A549 (cell line): ENCODE results near the gene VSTM4. TPM values are rescaled to one million over a fixed set of nuclear protein-coding genes. Genes with fewer than 3 reads are reported as not detected.

Experiments used
- ATAC-seq, 2 experiments: fragments of 200-7000 bp in 1 of 2; fragments of >200 bp in 1 of 2; cut with Nextera tagmentation in 1 of 2; cut with Tn5 transposase in 1 of 2; 3 replicates each; pipeline versions ENCODE4 v1.8.0 to v1.9.1; 2018 to 2020; ENCODE audit warnings: mild to moderate bottlenecking in 1 of 2, moderate library complexity in 1 of 2
- CTCF ChIA-PET: fragments of 300-600 bp; sonication (Branson Sonifier 250); formaldehyde crosslinking; extraction: SDS; loops from one replicate; lab custom pipeline; 2021; ENCODE audit warnings: antibody characterized with exemption, inconsistent platforms; lab: Yijun Ruan, JAX
- POLR2A ChIA-PET: fragments of 350-600 bp; formaldehyde crosslinking; extraction: SDS; loops from one replicate; lab custom pipeline; 2021; ENCODE audit warnings: antibody characterized with exemption, inconsistent platforms; lab: Yijun Ruan, JAX
- DNase-seq, 2 experiments: peaks; one replicate each; pipeline versions ENCODE4 v3.0.0 to v3.0.0-alpha.2; 2011 to 2016; ENCODE audit warnings: low read depth in 1 of 2, low spot score in 1 of 2
- FAIRE-seq: peaks from 2 replicates; lab custom pipeline; 2011; peaks lifted over from hg19 to GRCh38; lab: Jason Lieb, UNC
- H3K27ac ChIP-seq, 2 experiments: fragments of >200 bp; sonication (Bioruptor Twin); formaldehyde crosslinking; 3 replicates each; pipeline ENCODE4 v1.5.1; 2016 to 2017
- H3K4me1 ChIP-seq: fragments of >200 bp; sonication (Bioruptor Twin); formaldehyde crosslinking; 3 replicates; pipeline ENCODE4 v1.6.1; 2016
- H3K4me2 ChIP-seq: fragments of >200 bp; sonication (Bioruptor Twin); formaldehyde crosslinking; 3 replicates; pipeline ENCODE4 v1.6.1; 2016
- H3K4me3 ChIP-seq: fragments of >200 bp; sonication (Bioruptor Twin); formaldehyde crosslinking; 3 replicates; pipeline ENCODE4 v1.5.1; 2016
- H3K9me3 ChIP-seq: fragments of >200 bp; sonication (Bioruptor Twin); formaldehyde crosslinking; 3 replicates; pipeline ENCODE4 v1.6.1; 2016
- BHLHE40 ChIP-seq: IDR thresholded peaks from 2 replicates; pipeline ENCODE4 v1.6.1; 2012; ENCODE audit warnings: low read depth, low read length, inconsistent platforms
- CBX8 ChIP-seq: fragments of 200-600 bp; sonication (generic); IDR thresholded peaks from 2 replicates; pipeline ENCODE4 v1.6.1; 2016
- CHD2 ChIP-seq: fragments of 150-350 bp; IDR thresholded peaks from 2 replicates; pipeline ENCODE4 v1.6.1; 2014; ENCODE audit warnings: low read length; ENCODE audit not compliant: partially characterized antibody
- CHD4 ChIP-seq: fragments of 200-600 bp; sonication (generic); IDR thresholded peaks from 2 replicates; pipeline ENCODE4 v1.6.1; 2016; ENCODE audit warnings: antibody characterized with exemption, mild to moderate bottlenecking, borderline replicate concordance
- EHMT2 ChIP-seq: fragments of 200-600 bp; sonication (generic); IDR thresholded peaks from 2 replicates; pipeline ENCODE4 v1.6.1; 2016; ENCODE audit warnings: antibody characterized with exemption, low read depth, mild to moderate bottlenecking, moderate library complexity
- FOSB ChIP-seq: fragments of 250-450 bp; sonication (Bioruptor Pico); IDR thresholded peaks from 2 replicates; pipeline ENCODE4 v1.5.0; 2020; ENCODE audit warnings: mild to moderate bottlenecking, moderate library complexity
- FOXS1 ChIP-seq: fragments of 250-450 bp; sonication (Bioruptor Pico); IDR thresholded peaks from 2 replicates; pipeline ENCODE4 v1.5.0; 2020; ENCODE audit warnings: mild to moderate bottlenecking, moderate library complexity
- GATA3 ChIP-seq: IDR thresholded peaks from 2 replicates; pipeline ENCODE4 v1.6.1; 2012; ENCODE audit warnings: borderline replicate concordance
- HEYL ChIP-seq: fragments of 250-450 bp; sonication (Bioruptor Pico); IDR thresholded peaks from 2 replicates; pipeline ENCODE4 v1.8.0; 2021; ENCODE audit warnings: mild to moderate bottlenecking, moderate library complexity
- HOXB13 ChIP-seq: fragments of 250-450 bp; sonication (Bioruptor Pico); IDR thresholded peaks from 2 replicates; pipeline ENCODE4 v1.5.0; 2020; ENCODE audit warnings: low read depth, mild to moderate bottlenecking, moderate library complexity
- JUN ChIP-seq, 2 experiments: fragments of >200 bp; sonication (Bioruptor Twin); formaldehyde crosslinking; IDR thresholded peaks; 2 replicates in 1 of 2; 3 replicates in 1 of 2; pipeline ENCODE4 v1.6.1; 2016 to 2017
- JUNB ChIP-seq: fragments of >200 bp; sonication (Bioruptor Twin); formaldehyde crosslinking; IDR thresholded peaks from 2 replicates; pipeline ENCODE4 v1.6.1; 2016
- KDM5A ChIP-seq: fragments of 200-600 bp; sonication (generic); IDR thresholded peaks from 2 replicates; pipeline ENCODE4 v1.6.1; 2016; ENCODE audit warnings: antibody characterized with exemption, mild to moderate bottlenecking
- MAFK ChIP-seq: fragments of 450-650 bp; IDR thresholded peaks from 2 replicates; pipeline ENCODE4 v1.6.1; 2014; ENCODE audit not compliant: partially characterized antibody
- NFE2L2 ChIP-seq: fragments of 150-350 bp; conservative IDR thresholded peaks from 2 replicates; pipeline ENCODE4 v1.6.1; 2014; ENCODE audit warnings: low read length
- NPAS2 ChIP-seq: fragments of 250-450 bp; sonication (Bioruptor Pico); IDR thresholded peaks from 2 replicates; pipeline ENCODE4 v1.8.0; 2022; ENCODE audit warnings: mild to moderate bottlenecking, moderate library complexity, borderline replicate concordance
- NR3C1 ChIP-seq: fragments of >200 bp; sonication (Bioruptor Twin); formaldehyde crosslinking; IDR thresholded peaks from 3 replicates; pipeline ENCODE4 v1.6.1; 2017
- PHF8 ChIP-seq: fragments of 200-600 bp; sonication (generic); IDR thresholded peaks from 2 replicates; pipeline ENCODE4 v1.6.1; 2016; ENCODE audit warnings: low read depth, mild to moderate bottlenecking, antibody characterized with exemption, moderate library complexity, borderline replicate concordance
- POLR2AphosphoS2 ChIP-seq: conservative IDR thresholded peaks from 2 replicates; pipeline ENCODE4 v1.6.1; 2012; ENCODE audit warnings: low read length, improper control_type of control experiment, inconsistent platforms
- RFX5 ChIP-seq: fragments of 450-650 bp; IDR thresholded peaks from 2 replicates; pipeline ENCODE4 v1.7.1; 2014; ENCODE audit warnings: antibody characterized with exemption, mild to moderate bottlenecking, moderate library complexity
- RNF2 ChIP-seq: fragments of 200-600 bp; sonication (generic); IDR thresholded peaks from 2 replicates; pipeline ENCODE4 v1.6.1; 2016; ENCODE audit warnings: low read depth, mild to moderate bottlenecking, antibody characterized with exemption, moderate library complexity, borderline replicate concordance
- SMC3 ChIP-seq: fragments of >200 bp; sonication (Bioruptor Twin); formaldehyde crosslinking; IDR thresholded peaks from 3 replicates; pipeline ENCODE4 v1.6.1; 2018; ENCODE audit warnings: inconsistent platforms
- SREBF2 ChIP-seq: fragments of 450-650 bp; IDR thresholded peaks from 2 replicates; pipeline ENCODE4 v1.6.1; 2014; ENCODE audit warnings: mild to moderate bottlenecking, moderate library complexity
- TP53 ChIP-seq: fragments of 250-450 bp; sonication (Bioruptor Pico); IDR thresholded peaks from 2 replicates; pipeline ENCODE4 v1.5.0; 2021; ENCODE audit warnings: mild to moderate bottlenecking, moderate library complexity
- ZC3H11A ChIP-seq: fragments of 450-650 bp; IDR thresholded peaks from 2 replicates; pipeline ENCODE4 v1.6.1; 2014; ENCODE audit warnings: antibody characterized with exemption, mild to moderate bottlenecking
- ZFP36 ChIP-seq: fragments of 450-650 bp; IDR thresholded peaks from 2 replicates; pipeline ENCODE4 v1.6.1; 2014; ENCODE audit warnings: borderline replicate concordance; ENCODE audit not compliant: partially characterized antibody
- WGBS: methylation state at CpG from one replicate; pipeline ENCODE4 v1.1.6; 2017; ENCODE audit errors: missing lambda C conversion rate; 5-methylcytosine and 5-hydroxymethylcytosine counted together
- polyA plus RNA-seq, 4 experiments: library from polyadenylated mRNA; depleted of rRNA in 3 of 4; stranded (reverse); fragments of >200 nt; fragmentation: RNase III in 1 of 4; extraction: RNeasy Plus Mini Kit Qiagen cat#74134 plus additional on column Dnase treatment in 1 of 4; gene quantifications; 2 replicates in 3 of 4; 3 replicates in 1 of 4; pipeline ENCODE4 v1.2.3, GENCODE V29; 2011 to 2017
- TF ChIP-seq, protein P1 (sequence below): fragments of >200 bp; sonication (Bioruptor Twin); formaldehyde crosslinking; IDR thresholded peaks from 2 replicates; pipeline ENCODE4 v1.6.1; 2016
- TF ChIP-seq, protein P2 (sequence below): IDR thresholded peaks from 2 replicates; pipeline ENCODE4 v1.6.1; 2012; ENCODE audit warnings: low read depth, borderline replicate concordance
- TF ChIP-seq, protein P3 (sequence below): fragments of >200 bp; sonication (Bioruptor Twin); formaldehyde crosslinking; IDR thresholded peaks from 3 replicates; pipeline ENCODE4 v1.6.1; 2016
- TF ChIP-seq, protein P4 (sequence below): IDR thresholded peaks from 2 replicates; pipeline ENCODE4 v1.6.1; 2012
- TF ChIP-seq, protein P5 (sequence below): fragments of 150-350 bp; IDR thresholded peaks from 2 replicates; pipeline ENCODE4 v1.6.1; 2014; ENCODE audit warnings: low read depth, mild to moderate bottlenecking, low read length

VSTM4 gene
- polyA plus RNA-seq, 2 of the 4 experiments (the other 2 are of a cell fraction): 0.18 to 0.53 TPM

GRCh38 chr10:49015700-49016099, 99.6 kb downstream of the VSTM4 start:
- ATAC-seq (no peak), DNase-seq (no peak), FAIRE-seq (no peak)
- CTCF ChIA-PET: interaction anchor here (1.5 kb wide), 1 partner anchor 9 kb away, joined by 3 read pairs; no protein-coding TSS in a partner anchor
- POLR2A ChIA-PET: no interaction called here
- Histone ChIP-seq H3K4me3 (no peak overlapping the region), H3K4me1 (no peaks in the 10 kb centered on the region), H3K4me2 (no peak overlapping the region), H3K9me3 (no peaks in the 10 kb centered on the region), H3K27ac (no peak overlapping the region)
- 10% methylated on average over 4 of the region's 4 CpGs for WGBS
- TF ChIP-seq HEYL: no peak
- TF ChIP-seq NR3C1: no peak
- no peak for TF ChIP-seq GATA3
- TF ChIP-seq SREBF2: no peak
- TF ChIP-seq EHMT2: no peak
- no peak for TF ChIP-seq TP53
- TF ChIP-seq CBX8: no peak
- TF ChIP-seq HOXB13 (CRISPR knock-in tag): no peak
- TF ChIP-seq, protein P1, sequence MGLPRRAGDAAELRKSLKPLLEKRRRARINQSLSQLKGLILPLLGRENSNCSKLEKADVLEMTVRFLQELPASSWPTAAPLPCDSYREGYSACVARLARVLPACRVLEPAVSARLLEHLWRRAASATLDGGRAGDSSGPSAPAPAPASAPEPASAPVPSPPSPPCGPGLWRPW: no peak
- TF ChIP-seq POLR2AphosphoS2: no peak
- TF ChIP-seq, protein P2, sequence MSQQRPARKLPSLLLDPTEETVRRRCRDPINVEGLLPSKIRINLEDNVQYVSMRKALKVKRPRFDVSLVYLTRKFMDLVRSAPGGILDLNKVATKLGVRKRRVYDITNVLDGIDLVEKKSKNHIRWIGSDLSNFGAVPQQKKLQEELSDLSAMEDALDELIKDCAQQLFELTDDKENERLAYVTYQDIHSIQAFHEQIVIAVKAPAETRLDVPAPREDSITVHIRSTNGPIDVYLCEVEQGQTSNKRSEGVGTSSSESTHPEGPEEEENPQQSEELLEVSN: no peak
- TF ChIP-seq SMC3: no peak
- TF ChIP-seq FOXS1 (CRISPR knock-in tag): no peak
- TF ChIP-seq JUN (IDR thresholded peaks at IDR 0.05): no peak
- TF ChIP-seq RFX5: no peak

- CTCF ChIA-PET: interaction anchor here (1.5 kb wide), 1 partner anchor 14 kb away, joined by 7 read pairs; no protein-coding TSS in a partner anchor
- ATAC-seq (no peak), FAIRE-seq (no peak)
These were observed 102.7 kb downstream of the VSTM4 start for GRCh38 chr10:49012603-49013002.

More at GRCh38 chr10:49012603-49013002, 102.7 kb downstream of the VSTM4 start:
- 0% methylated on average over 4 of the region's 4 CpGs for WGBS
- H3K4me2 ChIP-seq: no peak overlapping the region
- no peak overlapping the region for H3K27ac ChIP-seq
- POLR2A ChIA-PET: no interaction called here
- H3K4me1 ChIP-seq: no peaks in the 10 kb centered on the region
- H3K4me3 ChIP-seq: no peak overlapping the region
- DNase-seq: no peak
- no peak for TF ChIP-seq NPAS2
- TF ChIP-seq, protein P3, sequence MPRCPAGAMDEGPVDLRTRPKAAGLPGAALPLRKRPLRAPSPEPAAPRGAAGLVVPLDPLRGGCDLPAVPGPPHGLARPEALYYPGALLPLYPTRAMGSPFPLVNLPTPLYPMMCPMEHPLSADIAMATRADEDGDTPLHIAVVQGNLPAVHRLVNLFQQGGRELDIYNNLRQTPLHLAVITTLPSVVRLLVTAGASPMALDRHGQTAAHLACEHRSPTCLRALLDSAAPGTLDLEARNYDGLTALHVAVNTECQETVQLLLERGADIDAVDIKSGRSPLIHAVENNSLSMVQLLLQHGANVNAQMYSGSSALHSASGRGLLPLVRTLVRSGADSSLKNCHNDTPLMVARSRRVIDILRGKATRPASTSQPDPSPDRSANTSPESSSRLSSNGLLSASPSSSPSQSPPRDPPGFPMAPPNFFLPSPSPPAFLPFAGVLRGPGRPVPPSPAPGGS: no peak
- no peak for TF ChIP-seq CHD4
- TF ChIP-seq POLR2AphosphoS2: no peak
- TF ChIP-seq JUNB: no peak
- no peak for TF ChIP-seq KDM5A
- no peak for TF ChIP-seq BHLHE40
- TF ChIP-seq RNF2: no peak
- TF ChIP-seq ZC3H11A: no peak
- TF ChIP-seq CHD2: no peak
- TF ChIP-seq PHF8: no peak
- no peak for TF ChIP-seq FOSB (CRISPR knock-in tag)
- TF ChIP-seq, protein P4, sequence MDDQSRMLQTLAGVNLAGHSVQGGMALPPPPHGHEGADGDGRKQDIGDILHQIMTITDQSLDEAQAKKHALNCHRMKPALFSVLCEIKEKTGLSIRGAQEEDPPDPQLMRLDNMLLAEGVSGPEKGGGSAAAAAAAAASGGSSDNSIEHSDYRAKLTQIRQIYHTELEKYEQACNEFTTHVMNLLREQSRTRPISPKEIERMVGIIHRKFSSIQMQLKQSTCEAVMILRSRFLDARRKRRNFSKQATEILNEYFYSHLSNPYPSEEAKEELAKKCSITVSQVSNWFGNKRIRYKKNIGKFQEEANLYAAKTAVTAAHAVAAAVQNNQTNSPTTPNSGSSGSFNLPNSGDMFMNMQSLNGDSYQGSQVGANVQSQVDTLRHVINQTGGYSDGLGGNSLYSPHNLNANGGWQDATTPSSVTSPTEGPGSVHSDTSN: no peak
- no peak for TF ChIP-seq NFE2L2
- TF ChIP-seq, protein P5, sequence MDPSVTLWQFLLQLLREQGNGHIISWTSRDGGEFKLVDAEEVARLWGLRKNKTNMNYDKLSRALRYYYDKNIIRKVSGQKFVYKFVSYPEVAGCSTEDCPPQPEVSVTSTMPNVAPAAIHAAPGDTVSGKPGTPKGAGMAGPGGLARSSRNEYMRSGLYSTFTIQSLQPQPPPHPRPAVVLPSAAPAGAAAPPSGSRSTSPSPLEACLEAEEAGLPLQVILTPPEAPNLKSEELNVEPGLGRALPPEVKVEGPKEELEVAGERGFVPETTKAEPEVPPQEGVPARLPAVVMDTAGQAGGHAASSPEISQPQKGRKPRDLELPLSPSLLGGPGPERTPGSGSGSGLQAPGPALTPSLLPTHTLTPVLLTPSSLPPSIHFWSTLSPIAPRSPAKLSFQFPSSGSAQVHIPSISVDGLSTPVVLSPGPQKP: no peak
- TF ChIP-seq MAFK: no peak
- TF ChIP-seq ZFP36: no peak
- TF ChIP-seq FOXS1 (CRISPR knock-in tag): no peak
- H3K9me3 ChIP-seq: no peaks in the 10 kb centered on the region
